H1 (cell line): ENCODE results near the gene MED10. TPM values are rescaled to one million over a fixed set of nuclear protein-coding genes. Genes with fewer than 3 reads are reported as not detected.

Experiments used
- CTCF ChIA-PET: fragments of 300-600 bp; sonication (Branson Sonifier 250); formaldehyde crosslinking; loops from one replicate; lab custom pipeline; 2021; ENCODE audit not compliant: partially characterized antibody; lab: Charles Lee
- POLR2A ChIA-PET: fragments of 300-600 bp; sonication (Branson Sonifier 250); formaldehyde crosslinking; loops from one replicate; lab custom pipeline; 2021; ENCODE audit warnings: inconsistent platforms; ENCODE audit not compliant: partially characterized antibody; lab: Charles Lee
- DNase-seq, 2 experiments: peaks; one replicate each; pipeline versions ENCODE4 v3.0.0 to v3.0.0-alpha.2; 2010 to 2022; ENCODE audit warnings: low spot score in 2 of 2, low read depth in 1 of 2, mixed read lengths in 1 of 2
- FAIRE-seq: peaks from 2 replicates; lab custom pipeline; 2011; peaks lifted over from hg19 to GRCh38; lab: Jason Lieb, UNC
- H2AFZ ChIP-seq: 2 replicates; pipeline ENCODE4 v1.8.1; 2012; ENCODE audit warnings: low read length, inconsistent platforms
- H2AK5ac ChIP-seq: 2 replicates; pipeline ENCODE4 v1.6.1; 2013; ENCODE audit warnings: low read depth, low read length
- H2BK120ac ChIP-seq: replicated peaks from 2 replicates; pipeline ENCODE3; 2013; ENCODE audit warnings: low read depth, low read length, inconsistent platforms
- H2BK12ac ChIP-seq: 2 replicates; pipeline ENCODE4 v1.6.1; 2013; ENCODE audit warnings: low read depth, low read length
- H2BK15ac ChIP-seq: 2 replicates; pipeline ENCODE4 v1.6.1; 2013; ENCODE audit warnings: low read length
- H2BK20ac ChIP-seq: 2 replicates; pipeline ENCODE4 v1.6.1; 2013; ENCODE audit warnings: low read length
- H2BK5ac ChIP-seq: 2 replicates; pipeline ENCODE4 v1.6.1; 2013; ENCODE audit warnings: low read depth, low read length
- H3K14ac ChIP-seq: 2 replicates; pipeline ENCODE4 v1.6.1; 2013; ENCODE audit warnings: inconsistent platforms; ENCODE audit not compliant: insufficient read length
- H3K18ac ChIP-seq: 2 replicates; pipeline ENCODE4 v1.6.1; 2013; ENCODE audit warnings: low read length; ENCODE audit errors: extremely low read depth
- H3K23ac ChIP-seq: 2 replicates; pipeline ENCODE4 v1.6.1; 2013; ENCODE audit warnings: inconsistent platforms; ENCODE audit not compliant: insufficient read length
- H3K23me2 ChIP-seq: 2 replicates; pipeline ENCODE4 v1.6.1; 2013; ENCODE audit warnings: low read depth, low read length
- H3K27ac ChIP-seq: 2 replicates; pipeline ENCODE4 v1.6.1; 2011; ENCODE audit warnings: low read depth, low read length, inconsistent platforms
- H3K27me3 ChIP-seq, 4 experiments: replicated peaks in 1 of 4; 1 replicate in 1 of 4; 2 replicates in 3 of 4; pipeline versions ENCODE4 v1.6.1 to v1.8.1; 2011 to 2013; ENCODE audit warnings: low read length in 3 of 4, mild to moderate bottlenecking in 3 of 4, inconsistent platforms in 2 of 4, mixed read lengths in 2 of 4, moderate library complexity in 1 of 4; ENCODE audit not compliant: control insufficient read depth in 3 of 4, insufficient read depth in 3 of 4; ENCODE audit errors: extremely low read depth in 1 of 4
- H3K36me3 ChIP-seq, 4 experiments: 2 replicates each; pipeline versions ENCODE4 v1.6.1 to v1.8.1; 2011 to 2013; ENCODE audit warnings: mild to moderate bottlenecking in 4 of 4, low read length in 3 of 4, moderate library complexity in 2 of 4, control low read depth in 1 of 4, inconsistent platforms in 1 of 4; ENCODE audit not compliant: insufficient read depth in 4 of 4, control insufficient read depth in 2 of 4
- H3K4ac ChIP-seq: replicated peaks from 2 replicates; pipeline ENCODE3; 2013; ENCODE audit warnings: low read length, low read depth, mixed read lengths, inconsistent platforms; ENCODE audit not compliant: insufficient read length
- H3K4me1 ChIP-seq, 4 experiments: replicated peaks in 1 of 4; 1 replicate in 1 of 4; 2 replicates in 3 of 4; pipeline versions ENCODE4 v1.6.1 to v1.8.1; 2011 to 2013; ENCODE audit warnings: low read length in 3 of 4, inconsistent platforms in 2 of 4, mixed read lengths in 1 of 4; ENCODE audit not compliant: insufficient read depth in 4 of 4, control insufficient read depth in 3 of 4
- H3K4me2 ChIP-seq, 2 experiments: 2 replicates each; pipeline versions ENCODE4 v1.6.1 to v1.8.1; 2011 to 2013; ENCODE audit warnings: low read depth in 2 of 2, low read length in 2 of 2, control low read depth in 1 of 2, inconsistent platforms in 1 of 2, mild to moderate bottlenecking in 1 of 2; ENCODE audit not compliant: insufficient read depth in 1 of 2
- H3K4me3 ChIP-seq, 4 experiments: fragments of 200-600, 300-600 bp in 1 of 4; sonication (generic), shearing (Covaris generic), sonication (Bioruptor Twin) in 1 of 4; 2 replicates each; pipeline versions ENCODE4 v1.5.1 to v1.8.1; 2011 to 2016; ENCODE audit warnings: low read length in 4 of 4, low read depth in 3 of 4, control low read depth in 2 of 4, inconsistent platforms in 2 of 4, mild to moderate bottlenecking in 2 of 4, mixed read lengths in 1 of 4, moderate library complexity in 1 of 4; ENCODE audit not compliant: insufficient read depth in 2 of 4; ENCODE audit errors: extremely low read depth in 1 of 4
- H3K56ac ChIP-seq: replicated peaks from 2 replicates; pipeline ENCODE3; 2013; ENCODE audit warnings: low read depth, mild to moderate bottlenecking, mixed read lengths, low read length, inconsistent platforms; ENCODE audit not compliant: insufficient read length
- H3K79me1 ChIP-seq: 2 replicates; pipeline ENCODE4 v1.6.1; 2013; ENCODE audit warnings: low read depth, low read length, control low read depth
- H3K79me2 ChIP-seq, 2 experiments: 2 replicates each; pipeline versions ENCODE4 v1.6.1 to v1.8.1; 2012 to 2013; ENCODE audit warnings: low read length in 2 of 2, mild to moderate bottlenecking in 2 of 2, inconsistent platforms in 1 of 2; ENCODE audit not compliant: insufficient read depth in 2 of 2, control insufficient read depth in 1 of 2
- H3K9ac ChIP-seq, 4 experiments: replicated peaks in 1 of 4; 1 replicate in 1 of 4; 2 replicates in 3 of 4; pipeline versions ENCODE4 v1.6.1 to v1.8.1; 2011 to 2013; ENCODE audit warnings: low read depth in 3 of 4, low read length in 3 of 4, control low read depth in 2 of 4, mild to moderate bottlenecking in 2 of 4, moderate library complexity in 2 of 4, inconsistent platforms in 1 of 4; ENCODE audit errors: extremely low read depth in 1 of 4
- H3K9me3 ChIP-seq, 2 experiments: 2 replicates each; pipeline versions ENCODE4 v1.6.1 to v1.8.1; 2012 to 2013; ENCODE audit warnings: mild to moderate bottlenecking in 2 of 2, moderate library complexity in 2 of 2, control low read depth in 1 of 2, inconsistent platforms in 1 of 2, low read depth in 1 of 2, low read length in 1 of 2, mixed read lengths in 1 of 2; ENCODE audit not compliant: insufficient read depth in 2 of 2
- H4K20me1 ChIP-seq, 2 experiments: replicated peaks in 1 of 2; 2 replicates each; pipeline versions ENCODE3 to v1.8.1; 2011 to 2013; ENCODE audit warnings: inconsistent platforms in 2 of 2, low read length in 2 of 2, mild to moderate bottlenecking in 1 of 2; ENCODE audit not compliant: insufficient read depth in 2 of 2, control insufficient read depth in 1 of 2
- H4K5ac ChIP-seq: 2 replicates; pipeline ENCODE4 v1.6.1; 2013; ENCODE audit warnings: low read length, low read depth, mixed read lengths, inconsistent platforms; ENCODE audit not compliant: insufficient read length
- H4K8ac ChIP-seq: 2 replicates; pipeline ENCODE4 v1.8.0; 2013; ENCODE audit warnings: mild to moderate bottlenecking, moderate library complexity, low read length, inconsistent platforms; ENCODE audit not compliant: insufficient read depth; ENCODE audit errors: extremely low read depth
- H4K91ac ChIP-seq: replicated peaks from 2 replicates; pipeline ENCODE3; 2013; ENCODE audit warnings: low read length, mixed read lengths, inconsistent platforms; ENCODE audit not compliant: insufficient read length
- CBX8 ChIP-seq: fragments of 300-800, 300-1000 bp; sonication (generic); IDR thresholded peaks from 2 replicates; pipeline ENCODE4 v1.7.1; 2016; ENCODE audit warnings: low read depth, low read length, borderline replicate concordance
- CTBP2 ChIP-seq: IDR thresholded peaks from 2 replicates; pipeline ENCODE4 v1.7.0; 2011; ENCODE audit warnings: borderline replicate concordance, mild to moderate bottlenecking, moderate library complexity, mixed read lengths, low read length; ENCODE audit not compliant: insufficient read depth, insufficient read length
- JUN ChIP-seq: IDR thresholded peaks from 2 replicates; pipeline ENCODE4 v1.6.1; 2011; ENCODE audit warnings: low read depth, mild to moderate bottlenecking, improper control_type of control experiment, low read length
- KDM4A ChIP-seq: IDR thresholded peaks from one replicate; pipeline ENCODE4 v1.7.1; 2012; ENCODE audit warnings: low read depth, mild to moderate bottlenecking, moderate library complexity, low read length, inconsistent platforms; ENCODE audit not compliant: severe bottlenecking
- SIN3A ChIP-seq, 2 experiments: IDR thresholded peaks in 1 of 2; conservative IDR thresholded peaks in 1 of 2; 2 replicates each; pipeline ENCODE4 v1.6.1; 2011 to 2012; ENCODE audit warnings: low read length in 2 of 2, improper control_type of control experiment in 1 of 2, low read depth in 1 of 2, mild to moderate bottlenecking in 1 of 2
- SIX5 ChIP-seq: IDR thresholded peaks from 2 replicates; pipeline ENCODE4 v1.6.1; 2011; ENCODE audit warnings: mild to moderate bottlenecking, low read depth, low read length
- SP2 ChIP-seq: IDR thresholded peaks from 2 replicates; pipeline ENCODE4 v1.6.1; 2012; ENCODE audit warnings: mild to moderate bottlenecking, low read length, inconsistent platforms
- USF2 ChIP-seq: IDR thresholded peaks from 2 replicates; pipeline ENCODE4 v1.6.1; 2011; ENCODE audit warnings: low read length, improper control_type of control experiment
- WGBS, 2 experiments: shearing (Covaris generic) in 1 of 2; methylation state at CpG; one replicate each; pipeline versions ENCODE4 v1.1.6 to v1.1.7; 2013 to 2015; ENCODE audit warnings: low lambda C conversion rate in 2 of 2, mixed read lengths in 2 of 2, inconsistent platforms in 1 of 2, low coverage in 1 of 2, missing lambda C conversion rate in 1 of 2; ENCODE audit not compliant: insufficient replicate concordance in 2 of 2, insufficient coverage in 1 of 2, insufficient read length in 1 of 2; ENCODE audit errors: extremely low coverage in 1 of 2, missing lambda C conversion rate in 1 of 2; 5-methylcytosine and 5-hydroxymethylcytosine counted together
- polyA plus RNA-seq, 7 experiments: library from polyadenylated mRNA; depleted of rRNA in 3 of 7; stranded (reverse) in 5 of 7; unstranded in 2 of 7; fragments of >200 nt in 5 of 7; fragments of 200-250 nt in 2 of 7; gene quantifications; 1 replicate in 5 of 7; 2 replicates in 1 of 7; 4 replicates in 1 of 7; pipeline versions ENCODE4 v1.2.1 to v1.2.3, GENCODE V29; 2011 to 2013; ENCODE audit warnings: missing spikeins in 2 of 7, mixed read lengths in 2 of 7
- total RNA-seq: library from RNA; stranded (reverse); fragmentation: NEBNext Ultra II Directional; extraction: Animal tissue kit (Norgen Biotek cat#: 25700); gene quantifications from 2 replicates; pipeline ENCODE4 v1.2.1, GENCODE V29; 2021

MED10 gene
- total and polyA plus RNA-seq, 2 of the 8 experiments (the other 6 are each of a cell fraction or from before 2014, with no cell fraction given): 20.1 to 23.2 TPM

GRCh38 chr5:6372251-6373080 is 5.9 kb downstream of the MED10 start:
- Histone ChIP-seq H3K23me2 (no peaks in the 10 kb centered on the region), H4K91ac (no peak overlapping the region), H3K9me3 (no peaks in the 10 kb centered on the region), H2BK15ac (no peak overlapping the region), H3K4me1 (peaks cover 0 to 3% (median 1%) of the 10 kb centered on the region in 4 experiments; a peak in 3 of 7 replicates), H4K8ac (no peak overlapping the region), H2BK120ac (no peak overlapping the region), H2BK5ac (no peak overlapping the region), H4K5ac (no peak overlapping the region), H3K27ac (no peak overlapping the region), H2BK12ac (no peak overlapping the region), H3K4me3 (no peak overlapping the region), H3K36me3 (peaks cover 7 to 57% (median 41%) of the 10 kb centered on the region in 4 experiments; a peak in 7 of 8 replicates), H3K23ac (no peak overlapping the region), H3K14ac (no peak overlapping the region), H3K9ac (no peak overlapping the region), H3K4ac (no peak overlapping the region), H2AFZ (no peak overlapping the region), H3K18ac (no peak overlapping the region), H2BK20ac (no peak overlapping the region), H4K20me1 (peaks cover 4 to 7% of the 10 kb centered on the region in 2 experiments), H3K79me1 (peaks cover under 1% of the 10 kb centered on the region; the same call in 1 of the 2 replicates), H3K56ac (no peak overlapping the region), H3K4me2 (no peak overlapping the region), H3K79me2 (peaks cover 2 to 19% of the 10 kb centered on the region in 2 experiments), H3K27me3 (no peaks in the 10 kb centered on the region), H2AK5ac (no peak overlapping the region)
- DNase-seq: no peak
- ChIA-PET CTCF (interaction anchor here (0.6 to 2.9 kb wide), 5 partner anchors 10 to 201 kb away, joined by 3 to 11 read pairs (median 4); no protein-coding TSS in a partner anchor), POLR2A (interaction anchor here (0.8 to 1.5 kb wide), 3 partner anchors 10 to 12 kb away, joined by 3 read pairs; no protein-coding TSS in a partner anchor)
- no peak for FAIRE-seq
- 93% methylated on average over 23 of the region's 23 CpGs; no CpG with 5 or more reads in 1 of the 2 experiments for WGBS, 2 experiments
- TF ChIP-seq USF2 (no peak), SIN3A (conservative IDR thresholded peaks at IDR 0.05 in 1 of 2, IDR thresholded peaks at IDR 0.05 in 1 of 2; ENCODE audit: low read depth in 1 of 2, low read length in 2 of 2) (no peak), JUN (no peak), KDM4A (no peak), CTBP2 (no peak), SIX5 (no peak), CBX8 (no peak), SP2 (no peak)
